Measurements from ENCODE around the gene MAP1S. TPM values are rescaled to one million over a fixed set of nuclear protein-coding genes. Genes with fewer than 3 reads are reported as not detected.
A peak's percentile ranks its signal among the peaks of the same experiment; 100 is the strongest.

Gene MAP1S
- total RNA-seq, 1 experiment from 2014 or later: 47.1 TPM

DNA sequence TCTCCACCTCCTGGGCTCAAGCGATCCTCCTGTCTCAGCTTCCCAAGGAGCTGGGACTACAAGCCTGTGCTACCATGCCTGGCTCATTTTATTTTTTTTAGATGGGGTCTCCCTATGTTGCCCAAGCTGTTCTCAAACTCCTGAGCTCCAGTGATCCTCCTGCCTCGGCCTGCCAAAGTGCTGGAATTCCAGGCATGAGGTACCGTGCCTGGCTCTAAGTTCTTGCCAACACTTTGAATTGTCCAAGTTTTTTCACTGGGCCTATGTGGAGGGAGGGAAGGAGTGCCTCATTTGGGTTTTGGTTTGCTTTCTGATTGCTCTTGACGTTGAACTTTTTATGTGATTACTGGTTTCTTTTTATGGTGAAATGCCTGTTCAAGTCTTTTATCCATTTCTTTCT, 26.7 kb upstream of the MAP1S start:
- POLR2A ChIA-PET: no interaction called here
- no peak overlapping the region for H3K27ac Mint-ChIP-seq (ENCODE audit: low read depth, unreplicated experiment)
- DNase-seq (ENCODE audit: unreplicated experiment): no peak
- no peak overlapping the region for H3K4me3 Mint-ChIP-seq (ENCODE audit: unreplicated experiment)
- H3K4me1 Mint-ChIP-seq (ENCODE audit: insufficient read depth, unreplicated experiment): peaks cover 9% of the 10 kb centered on the region
- no peaks in the 10 kb centered on the region for H3K9me3 Mint-ChIP-seq (ENCODE audit: unreplicated experiment)
- intact Hi-C loops (cut with micrococcal nuclease): no loop called here
- BruUV-seq (replicated peaks): no TSS peak
- CTCF ChIA-PET: interaction anchor here (0.6 to 1.6 kb wide), 4 partner anchors 10 to 540 kb away, joined by 3 to 4 read pairs (median 4); no protein-coding TSS in a partner anchor
- no peaks in the 10 kb centered on the region for H3K36me3 Mint-ChIP-seq (ENCODE audit: insufficient read depth, unreplicated experiment)
- TF ChIP-seq, protein P1, sequence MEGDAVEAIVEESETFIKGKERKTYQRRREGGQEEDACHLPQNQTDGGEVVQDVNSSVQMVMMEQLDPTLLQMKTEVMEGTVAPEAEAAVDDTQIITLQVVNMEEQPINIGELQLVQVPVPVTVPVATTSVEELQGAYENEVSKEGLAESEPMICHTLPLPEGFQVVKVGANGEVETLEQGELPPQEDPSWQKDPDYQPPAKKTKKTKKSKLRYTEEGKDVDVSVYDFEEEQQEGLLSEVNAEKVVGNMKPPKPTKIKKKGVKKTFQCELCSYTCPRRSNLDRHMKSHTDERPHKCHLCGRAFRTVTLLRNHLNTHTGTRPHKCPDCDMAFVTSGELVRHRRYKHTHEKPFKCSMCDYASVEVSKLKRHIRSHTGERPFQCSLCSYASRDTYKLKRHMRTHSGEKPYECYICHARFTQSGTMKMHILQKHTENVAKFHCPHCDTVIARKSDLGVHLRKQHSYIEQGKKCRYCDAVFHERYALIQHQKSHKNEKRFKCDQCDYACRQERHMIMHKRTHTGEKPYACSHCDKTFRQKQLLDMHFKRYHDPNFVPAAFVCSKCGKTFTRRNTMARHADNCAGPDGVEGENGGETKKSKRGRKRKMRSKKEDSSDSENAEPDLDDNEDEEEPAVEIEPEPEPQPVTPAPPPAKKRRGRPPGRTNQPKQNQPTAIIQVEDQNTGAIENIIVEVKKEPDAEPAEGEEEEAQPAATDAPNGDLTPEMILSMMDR (IDR thresholded peaks at IDR 0.05; ENCODE audit: unreplicated experiment): no peak
- H3K27me3 Mint-ChIP-seq (ENCODE audit: insufficient read depth, unreplicated experiment): peaks cover 55% of the 10 kb centered on the region

DNA sequence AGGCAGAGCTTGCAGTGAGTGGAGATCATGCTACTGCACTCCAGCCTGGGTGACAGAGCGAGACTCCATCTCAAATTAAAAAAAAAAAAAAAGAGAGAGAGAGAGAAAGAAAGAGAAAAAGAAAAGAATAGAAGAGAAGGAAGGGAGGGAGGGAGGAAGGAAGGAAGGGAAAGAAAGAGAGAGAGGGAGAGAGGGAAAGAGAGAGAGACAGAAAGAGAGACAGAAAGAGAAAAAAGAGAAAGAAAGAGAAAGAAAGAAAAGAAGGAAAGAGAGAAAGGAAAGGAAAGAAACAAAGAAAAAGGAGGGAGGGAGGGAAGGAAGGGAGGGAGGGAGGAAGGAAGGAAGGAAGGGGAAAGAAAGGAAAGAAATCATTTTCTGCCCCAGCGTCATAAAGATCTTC, 24.1 kb upstream of the MAP1S start:
- TF ChIP-seq, protein P1 (IDR thresholded peaks at IDR 0.05; ENCODE audit: unreplicated experiment): no peak
- BruUV-seq (replicated peaks): no TSS peak
- CTCF ChIA-PET: no interaction called here
- H3K36me3 Mint-ChIP-seq (ENCODE audit: insufficient read depth, unreplicated experiment): no peaks in the 10 kb centered on the region
- POLR2A ChIA-PET: no interaction called here
- intact Hi-C loops (cut with micrococcal nuclease): no loop called here
- no peak for DNase-seq (ENCODE audit: unreplicated experiment)
- H3K27ac Mint-ChIP-seq (ENCODE audit: low read depth, unreplicated experiment): no peak overlapping the region
- no peak overlapping the region for H3K4me3 Mint-ChIP-seq (ENCODE audit: unreplicated experiment)
- peaks cover 4% of the 10 kb centered on the region for H3K4me1 Mint-ChIP-seq (ENCODE audit: insufficient read depth, unreplicated experiment)
- peaks cover 65% of the 10 kb centered on the region for H3K27me3 Mint-ChIP-seq (ENCODE audit: insufficient read depth, unreplicated experiment)
- H3K9me3 Mint-ChIP-seq (ENCODE audit: unreplicated experiment): no peaks in the 10 kb centered on the region

- Mint-ChIP-seq H3K9me3 (ENCODE audit: unreplicated experiment) (no peaks in the 10 kb centered on the region), H3K4me3 (ENCODE audit: unreplicated experiment) (no peak overlapping the region), H3K36me3 (ENCODE audit: insufficient read depth, unreplicated experiment) (no peaks in the 10 kb centered on the region), H3K27ac (ENCODE audit: low read depth, unreplicated experiment) (no peak overlapping the region), H3K27me3 (ENCODE audit: insufficient read depth, unreplicated experiment) (peaks cover 16% of the 10 kb centered on the region), H3K4me1 (ENCODE audit: insufficient read depth, unreplicated experiment) (peaks cover 3% of the 10 kb centered on the region)
- intact Hi-C loops (cut with micrococcal nuclease): loop anchor here (1.0 kb wide), 1 partner anchor 62 kb away; no protein-coding TSS in a partner anchor
- ChIA-PET CTCF (interaction anchor here (0.7 to 1.8 kb wide), 6 partner anchors 11 to 151 kb away, joined by 3 to 7 read pairs (median 4); no protein-coding TSS in a partner anchor), POLR2A (no interaction called here)
- no TSS peak for BruUV-seq (replicated peaks)
- DNase-seq (ENCODE audit: unreplicated experiment): peak; percentile 46
- TF ChIP-seq, protein P1 (IDR thresholded peaks at IDR 0.05; ENCODE audit: unreplicated experiment): peak; percentile 70
Observed at GRCh38 chr19:17703824-17704463, 15.3 kb upstream of the MAP1S start.

DNA sequence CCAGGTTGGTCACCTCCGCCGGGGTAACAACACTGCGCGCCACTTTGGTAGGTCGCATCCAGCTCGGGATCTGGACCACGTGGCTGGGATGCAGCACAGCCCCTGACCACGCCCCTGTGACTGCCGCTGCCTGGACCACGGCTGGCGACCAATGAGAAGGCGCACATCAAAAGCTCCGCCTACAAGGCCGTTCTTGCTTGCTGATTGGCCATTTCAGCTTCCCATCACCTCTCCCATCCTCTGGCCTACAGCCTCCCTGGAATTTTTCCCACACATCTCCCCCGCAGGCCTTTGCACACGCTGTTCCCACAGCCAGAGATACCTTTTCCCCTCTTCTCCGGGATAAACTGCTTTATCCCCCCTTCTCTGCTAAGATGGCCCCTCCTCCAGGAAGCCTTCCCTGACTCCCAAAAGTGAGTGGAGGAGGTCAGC, 12.5 kb upstream of the MAP1S start:
- intact Hi-C loops (cut with micrococcal nuclease): no loop called here
- no peaks in the 10 kb centered on the region for H3K36me3 Mint-ChIP-seq (ENCODE audit: insufficient read depth, unreplicated experiment)
- ChIA-PET POLR2A (interaction anchor here (1.0 kb wide), 1 partner anchor 12 kb away, joined by 4 read pairs; the partner anchor contains the start of gene MAP1S), CTCF (interaction anchor here (0.7 to 2.5 kb wide), 3 partner anchors 34 to 60 kb away, joined by 3 to 15 read pairs (median 3); no protein-coding TSS in a partner anchor)
- TF ChIP-seq, protein P1 (IDR thresholded peaks at IDR 0.05; ENCODE audit: unreplicated experiment): no peak
- no TSS peak for BruUV-seq (replicated peaks)
- H3K27ac Mint-ChIP-seq (ENCODE audit: low read depth, unreplicated experiment): no peak overlapping the region
- no peak overlapping the region for H3K4me3 Mint-ChIP-seq (ENCODE audit: unreplicated experiment)
- no peak for DNase-seq (ENCODE audit: unreplicated experiment)
- no peaks in the 10 kb centered on the region for H3K4me1 Mint-ChIP-seq (ENCODE audit: insufficient read depth, unreplicated experiment)
- no peaks in the 10 kb centered on the region for H3K9me3 Mint-ChIP-seq (ENCODE audit: unreplicated experiment)
- H3K27me3 Mint-ChIP-seq (ENCODE audit: insufficient read depth, unreplicated experiment): no peaks in the 10 kb centered on the region

Measured in MCF 10A (cell line).